Liver (tissue), 3 donors: ENCODE measurements around the gene ZNF43.

Experiments used
- ATF3 ChIP-seq: IDR thresholded peaks from 2 replicates; pipeline ENCODE4 v1.6.1; 2016; ENCODE audit warnings: antibody characterized with exemption
- GABPA ChIP-seq, 2 donors: IDR thresholded peaks in 1 of 2; conservative IDR thresholded peaks in 1 of 2; 2 replicates each; pipeline ENCODE4 v1.6.1; 2016; ENCODE audit warnings: antibody characterized with exemption in 2 of 2, mild to moderate bottlenecking in 1 of 2, moderate library complexity in 1 of 2
- JUND ChIP-seq, 2 donors: IDR thresholded peaks; 2 replicates each; pipeline ENCODE4 v1.6.1; 2016; ENCODE audit warnings: antibody characterized with exemption in 2 of 2
- NR2F2 ChIP-seq: IDR thresholded peaks from 2 replicates; pipeline ENCODE4 v1.6.1; 2016; ENCODE audit warnings: antibody characterized with exemption
- RAD21 ChIP-seq, 2 donors: IDR thresholded peaks; 2 replicates each; pipeline ENCODE4 v1.6.1; 2016; ENCODE audit warnings: antibody characterized with exemption in 2 of 2, mild to moderate bottlenecking in 2 of 2
- TAF1 ChIP-seq: conservative IDR thresholded peaks from 2 replicates; pipeline ENCODE4 v1.6.1; 2016; ENCODE audit warnings: antibody characterized with exemption, mild to moderate bottlenecking
- YY1 ChIP-seq: IDR thresholded peaks from 2 replicates; pipeline ENCODE4 v1.6.1; 2016; ENCODE audit warnings: antibody characterized with exemption, mild to moderate bottlenecking
- TF ChIP-seq, protein P1 (sequence below): fragments of 150-350 bp; IDR thresholded peaks from 2 replicates; pipeline ENCODE4 v1.5.1; 2017; ENCODE audit warnings: improper control_type of control experiment, low read depth, low read length; ENCODE audit not compliant: missing input control
- TF ChIP-seq, protein P2 (sequence below): IDR thresholded peaks from 2 replicates; pipeline ENCODE4 v1.6.1; 2016; ENCODE audit warnings: antibody characterized with exemption
- TF ChIP-seq, protein P3 (sequence below): IDR thresholded peaks from 2 replicates; pipeline ENCODE4 v1.6.1; 2016; ENCODE audit warnings: antibody characterized with exemption
- donor health status: healthy.
- donor health status: healthy.

GRCh38 chr19:21850656-21851255 is 14.8 kb upstream of the ZNF43 start:
- TF ChIP-seq JUND (IDR thresholded peaks at IDR 0.05): no peak
- TF ChIP-seq, protein P1, sequence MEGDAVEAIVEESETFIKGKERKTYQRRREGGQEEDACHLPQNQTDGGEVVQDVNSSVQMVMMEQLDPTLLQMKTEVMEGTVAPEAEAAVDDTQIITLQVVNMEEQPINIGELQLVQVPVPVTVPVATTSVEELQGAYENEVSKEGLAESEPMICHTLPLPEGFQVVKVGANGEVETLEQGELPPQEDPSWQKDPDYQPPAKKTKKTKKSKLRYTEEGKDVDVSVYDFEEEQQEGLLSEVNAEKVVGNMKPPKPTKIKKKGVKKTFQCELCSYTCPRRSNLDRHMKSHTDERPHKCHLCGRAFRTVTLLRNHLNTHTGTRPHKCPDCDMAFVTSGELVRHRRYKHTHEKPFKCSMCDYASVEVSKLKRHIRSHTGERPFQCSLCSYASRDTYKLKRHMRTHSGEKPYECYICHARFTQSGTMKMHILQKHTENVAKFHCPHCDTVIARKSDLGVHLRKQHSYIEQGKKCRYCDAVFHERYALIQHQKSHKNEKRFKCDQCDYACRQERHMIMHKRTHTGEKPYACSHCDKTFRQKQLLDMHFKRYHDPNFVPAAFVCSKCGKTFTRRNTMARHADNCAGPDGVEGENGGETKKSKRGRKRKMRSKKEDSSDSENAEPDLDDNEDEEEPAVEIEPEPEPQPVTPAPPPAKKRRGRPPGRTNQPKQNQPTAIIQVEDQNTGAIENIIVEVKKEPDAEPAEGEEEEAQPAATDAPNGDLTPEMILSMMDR: no peak
- TF ChIP-seq, protein P2, sequence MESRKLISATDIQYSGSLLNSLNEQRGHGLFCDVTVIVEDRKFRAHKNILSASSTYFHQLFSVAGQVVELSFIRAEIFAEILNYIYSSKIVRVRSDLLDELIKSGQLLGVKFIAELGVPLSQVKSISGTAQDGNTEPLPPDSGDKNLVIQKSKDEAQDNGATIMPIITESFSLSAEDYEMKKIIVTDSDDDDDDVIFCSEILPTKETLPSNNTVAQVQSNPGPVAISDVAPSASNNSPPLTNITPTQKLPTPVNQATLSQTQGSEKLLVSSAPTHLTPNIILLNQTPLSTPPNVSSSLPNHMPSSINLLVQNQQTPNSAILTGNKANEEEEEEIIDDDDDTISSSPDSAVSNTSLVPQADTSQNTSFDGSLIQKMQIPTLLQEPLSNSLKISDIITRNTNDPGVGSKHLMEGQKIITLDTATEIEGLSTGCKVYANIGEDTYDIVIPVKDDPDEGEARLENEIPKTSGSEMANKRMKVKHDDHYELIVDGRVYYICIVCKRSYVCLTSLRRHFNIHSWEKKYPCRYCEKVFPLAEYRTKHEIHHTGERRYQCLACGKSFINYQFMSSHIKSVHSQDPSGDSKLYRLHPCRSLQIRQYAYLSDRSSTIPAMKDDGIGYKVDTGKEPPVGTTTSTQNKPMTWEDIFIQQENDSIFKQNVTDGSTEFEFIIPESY: no peak
- no peak for TF ChIP-seq NR2F2
- no peak for TF ChIP-seq YY1
- TF ChIP-seq, protein P3, sequence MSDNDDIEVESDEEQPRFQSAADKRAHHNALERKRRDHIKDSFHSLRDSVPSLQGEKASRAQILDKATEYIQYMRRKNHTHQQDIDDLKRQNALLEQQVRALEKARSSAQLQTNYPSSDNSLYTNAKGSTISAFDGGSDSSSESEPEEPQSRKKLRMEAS: no peak
- TF ChIP-seq GABPA (IDR thresholded peaks at IDR 0.05 in 1 of 2, conservative IDR thresholded peaks at IDR 0.05 in 1 of 2): no peak
- no peak for TF ChIP-seq RAD21 (IDR thresholded peaks at IDR 0.05)
- TF ChIP-seq TAF1: no peak
- TF ChIP-seq ATF3: no peak
